Activated naive CD4-positive, alpha-beta T cell treated with anti-CD3 and anti-CD28 coated beads for 36 hours (primary cell): Measurements from ENCODE around the gene MED29. TPM values are rescaled to one million over a fixed set of nuclear protein-coding genes. Genes with fewer than 3 reads are reported as not detected.

Experiments
- CTCF ChIA-PET: fragments of 350-600 bp; sonication (Branson Sonifier 250); formaldehyde crosslinking; loops from one replicate; lab custom pipeline; 2021; ENCODE audit warnings: antibody characterized with exemption; lab: Charles Lee
- DNase-seq: peaks from one replicate; pipeline ENCODE4 v3.0.0-alpha.2; 2020
- H3K27ac Mint-ChIP-seq: one replicate; pipeline ENCODE4 v1.8.0; 2021; ENCODE audit warnings: mild to moderate bottlenecking, mixed read lengths
- H3K27me3 Mint-ChIP-seq: one replicate; pipeline ENCODE4 v1.8.0; 2021; ENCODE audit warnings: low read depth, mixed read lengths
- H3K36me3 Mint-ChIP-seq: one replicate; pipeline ENCODE4 v1.8.0; 2021; ENCODE audit warnings: low read depth, mixed read lengths
- H3K4me1 Mint-ChIP-seq: one replicate; pipeline ENCODE4 v1.8.0; 2021; ENCODE audit warnings: low read depth, mixed read lengths
- H3K4me3 Mint-ChIP-seq: one replicate; pipeline ENCODE4 v1.8.0; 2021; ENCODE audit warnings: mild to moderate bottlenecking, moderate library complexity, mixed read lengths
- H3K9me3 Mint-ChIP-seq: one replicate; pipeline ENCODE4 v1.8.0; 2021; ENCODE audit warnings: mixed read lengths
- intact Hi-C: fragments of 100-400 bp; cut with micrococcal nuclease; formaldehyde crosslinking; loops from one replicate; pipeline ENCODE4 v1.15.1; 2023
- total RNA-seq, 2 experiments: library from RNA; stranded (reverse); gene quantifications; one replicate each; pipeline ENCODE4 v1.2.3, GENCODE V29; 2021

Gene MED29
- total RNA-seq, 2 experiments from 2014 or later: 18.0 to 18.5 TPM

- Mint-ChIP-seq H3K4me3 (no peak overlapping the region), H3K9me3 (no peaks in the 10 kb centered on the region), H3K27ac (peak overlapping the region; percentile 7), H3K27me3 (no peaks in the 10 kb centered on the region), H3K4me1 (peaks cover 19% of the 10 kb centered on the region), H3K36me3 (peaks cover 17% of the 10 kb centered on the region)
- CTCF ChIA-PET: interaction anchor here (0.6 kb wide), 1 partner anchor 15 kb away, joined by 3 read pairs; no protein-coding TSS in a partner anchor
- no peak for DNase-seq
- intact Hi-C loops: no loop called here
Measured at GRCh38 chr19:39386557-39386956, 4.6 kb upstream of the MED29 start.

GRCh38 chr19:39388657-39389056, 2.5 kb upstream of the MED29 start:
- H3K27me3 Mint-ChIP-seq: no peaks in the 10 kb centered on the region
- CTCF ChIA-PET: interaction anchor here (1.3 kb wide), 1 partner anchor 23 kb away, joined by 5 read pairs; no protein-coding TSS in a partner anchor
- no peak overlapping the region for H3K4me3 Mint-ChIP-seq
- H3K27ac Mint-ChIP-seq: no peak overlapping the region
- H3K36me3 Mint-ChIP-seq: peaks cover 15% of the 10 kb centered on the region
- DNase-seq: no peak
- intact Hi-C loops: no loop called here
- H3K9me3 Mint-ChIP-seq: no peaks in the 10 kb centered on the region
- peaks cover 33% of the 10 kb centered on the region for H3K4me1 Mint-ChIP-seq

GRCh38 chr19:39389631-39390414, 1.4 kb upstream of the MED29 start:
- H3K9me3 Mint-ChIP-seq: no peaks in the 10 kb centered on the region
- CTCF ChIA-PET: interaction anchor here (1.3 kb wide), 1 partner anchor 22 kb away, joined by 5 read pairs; no protein-coding TSS in a partner anchor

GRCh38 chr19:39390451-39390750, 777 bp upstream of the MED29 start:
- Mint-ChIP-seq H3K27ac (peak overlapping the region; percentile 98), H3K4me3 (peak overlapping the region; percentile 98), H3K4me1 (peaks cover 41% of the 10 kb centered on the region), H3K9me3 (no peaks in the 10 kb centered on the region), H3K36me3 (peaks cover 21% of the 10 kb centered on the region), H3K27me3 (no peaks in the 10 kb centered on the region)
- CTCF ChIA-PET: interaction anchor here (1.8 to 2.2 kb wide), 2 partner anchors 21 to 24 kb away, joined by 3 to 11 read pairs; no protein-coding TSS in a partner anchor
- DNase-seq: peak; percentile 84
- intact Hi-C loops: no loop called here

More at GRCh38 chr19:39389631-39390414, 1.4 kb upstream of the MED29 start:
- Mint-ChIP-seq H3K27ac (peak overlapping the region; percentile 98), H3K4me1 (peaks cover 36% of the 10 kb centered on the region), H3K36me3 (peaks cover 20% of the 10 kb centered on the region), H3K4me3 (peak overlapping the region; percentile 98), H3K27me3 (no peaks in the 10 kb centered on the region)
- intact Hi-C loops: no loop called here
- DNase-seq: no peak

- intact Hi-C loops: loop anchor here (1.0 to 2.0 kb wide), 4 partner anchors 15 to 185 kb away; partner anchors contain the start of genes EID2B and PLEKHG2
- peak; percentile 96 for DNase-seq
- H3K4me3 Mint-ChIP-seq: peak overlapping the region; percentile 34
- no peaks in the 10 kb centered on the region for H3K27me3 Mint-ChIP-seq
- CTCF ChIA-PET: interaction anchor here (0.8 to 3.6 kb wide), 8 partner anchors 10 to 135 kb away, joined by 3 to 97 read pairs (median 4); partner anchors contain the start of genes EID2B, GMFG, PLEKHG2 and RPS16
- H3K36me3 Mint-ChIP-seq: peaks cover 18% of the 10 kb centered on the region
- H3K9me3 Mint-ChIP-seq: no peaks in the 10 kb centered on the region
- peaks cover 63% of the 10 kb centered on the region for H3K4me1 Mint-ChIP-seq
- peak overlapping the region; percentile 91 for H3K27ac Mint-ChIP-seq
Measured at GRCh38 chr19:39397360-39398296, 6.5 kb downstream of the MED29 start.

GRCh38 chr19:39398297-39398864, 7.2 kb downstream of the MED29 start:
- Mint-ChIP-seq H3K36me3 (peaks cover 18% of the 10 kb centered on the region), H3K4me1 (peaks cover 62% of the 10 kb centered on the region), H3K4me3 (peak overlapping the region; percentile 34), H3K9me3 (no peaks in the 10 kb centered on the region), H3K27ac (peak overlapping the region; percentile 91), H3K27me3 (no peaks in the 10 kb centered on the region)
- CTCF ChIA-PET: interaction anchor here (0.8 to 3.6 kb wide), 8 partner anchors 10 to 134 kb away, joined by 3 to 97 read pairs (median 4); partner anchors contain the start of genes EID2B, GMFG, PLEKHG2 and RPS16
- intact Hi-C loops: loop anchor here (1.0 kb wide), 2 partner anchors 32 to 186 kb away; no protein-coding TSS in a partner anchor
- DNase-seq: peak; percentile 81

GRCh38 chr19:39399668-39400050, 8.5 kb downstream of the MED29 start:
- H3K36me3 Mint-ChIP-seq: peaks cover 13% of the 10 kb centered on the region
- peaks cover 64% of the 10 kb centered on the region for H3K4me1 Mint-ChIP-seq
- intact Hi-C loops: loop anchor here (5.0 to 10.0 kb wide), 2 partner anchors 1028 to 1215 kb away; partner anchors contain the start of gene SERTAD1
- H3K4me3 Mint-ChIP-seq: no peak overlapping the region
- no peaks in the 10 kb centered on the region for H3K27me3 Mint-ChIP-seq
- no peak for DNase-seq
- H3K9me3 Mint-ChIP-seq: no peaks in the 10 kb centered on the region
- H3K27ac Mint-ChIP-seq: peak overlapping the region; percentile 39
- CTCF ChIA-PET: interaction anchor here (2.0 to 4.7 kb wide), 2 partner anchors 8 to 12 kb away, joined by 7 to 45 read pairs; partner anchors contain the start of genes MED29 and PLEKHG2

- Mint-ChIP-seq H3K36me3 (peaks cover 12% of the 10 kb centered on the region), H3K27me3 (no peaks in the 10 kb centered on the region), H3K27ac (no peak overlapping the region), H3K9me3 (no peaks in the 10 kb centered on the region), H3K4me3 (no peak overlapping the region), H3K4me1 (peaks cover 67% of the 10 kb centered on the region)
- CTCF ChIA-PET: interaction anchor here (2.0 to 4.7 kb wide), 2 partner anchors 8 to 12 kb away, joined by 7 to 45 read pairs; partner anchors contain the start of genes MED29 and PLEKHG2
- DNase-seq: no peak
- intact Hi-C loops: loop anchor here (5.0 to 10.0 kb wide), 2 partner anchors 1027 to 1215 kb away; partner anchors contain the start of gene SERTAD1
Measured at GRCh38 chr19:39400061-39400460, 8.9 kb downstream of the MED29 start.

GRCh38 chr19:39401070-39401548, 9.9 kb downstream of the MED29 start:
- H3K27me3 Mint-ChIP-seq: no peaks in the 10 kb centered on the region
- no peaks in the 10 kb centered on the region for H3K9me3 Mint-ChIP-seq
- CTCF ChIA-PET: interaction anchor here (1.3 to 4.7 kb wide), 3 partner anchors 10 to 132 kb away, joined by 6 to 45 read pairs (median 7); partner anchors contain the start of genes EID2B, MED29 and PLEKHG2
- intact Hi-C loops: loop anchor here (5.0 to 10.0 kb wide), 2 partner anchors 1026 to 1214 kb away; partner anchors contain the start of gene SERTAD1
- H3K27ac Mint-ChIP-seq: peak overlapping the region; percentile 93
- DNase-seq: no peak
- peaks cover 73% of the 10 kb centered on the region for H3K4me1 Mint-ChIP-seq
- H3K4me3 Mint-ChIP-seq: peak overlapping the region; percentile 84
- H3K36me3 Mint-ChIP-seq: peaks cover 6% of the 10 kb centered on the region

GRCh38 chr19:39401549-39402345, 10.6 kb downstream of the MED29 start:
- Mint-ChIP-seq H3K9me3 (no peaks in the 10 kb centered on the region), H3K4me3 (peak overlapping the region; percentile 84), H3K36me3 (peaks cover 8% of the 10 kb centered on the region), H3K4me1 (peaks cover 75% of the 10 kb centered on the region), H3K27ac (peak overlapping the region; percentile 93), H3K27me3 (no peaks in the 10 kb centered on the region)
- intact Hi-C loops: loop anchor here (1.0 to 10.0 kb wide), 4 partner anchors 10 to 1213 kb away; partner anchors contain the start of genes MED29, PAF1, PLEKHG2 and SERTAD1
- CTCF ChIA-PET: interaction anchor here (1.3 to 4.7 kb wide), 3 partner anchors 10 to 131 kb away, joined by 6 to 45 read pairs (median 7); partner anchors contain the start of genes EID2B, MED29 and PLEKHG2
- DNase-seq: peak; percentile 86
